Adrenal gland (tissue), 12 donors: Measurements from ENCODE around the gene CHD2. TPM values are rescaled to one million over a fixed set of nuclear protein-coding genes. Genes with fewer than 3 reads are reported as not detected.
A peak's percentile ranks its signal among the peaks of the same experiment; 100 is the strongest.

Experiments used
- DNase-seq, 7 donors: peaks; one replicate each; pipeline ENCODE4 v3.0.0-alpha.2; 2019 to 2020
- H3K27ac ChIP-seq, 5 donors: fragments of 200-600 bp; sonication (generic) in 4 of 5; 1 replicate in 3 of 5; 2 replicates in 2 of 5; pipeline versions ENCODE4 v1.5.1 to v1.8.0; 2016 to 2020; ENCODE audit warnings: mild to moderate bottlenecking in 1 of 5
- H3K27me3 ChIP-seq: fragments of 200-600 bp; 2 replicates; pipeline ENCODE4 v1.8.0; 2021
- H3K36me3 ChIP-seq, 2 donors: fragments of 200-600 bp; replicated peaks in 1 of 2; 1 replicate in 1 of 2; 2 replicates in 1 of 2; pipeline versions ENCODE4 v1.5.1 to v1.8.0; 2018 to 2022
- H3K4me1 ChIP-seq, 2 donors: fragments of 200-600 bp; replicated peaks in 1 of 2; 1 replicate in 1 of 2; 2 replicates in 1 of 2; pipeline versions ENCODE4 v1.5.1 to v1.8.0; 2018 to 2021
- H3K4me3 ChIP-seq, 4 donors: fragments of 200-600 bp; sonication (generic) in 3 of 4; one replicate each; pipeline ENCODE4 v1.5.1; 2016 to 2018
- H3K9me3 ChIP-seq, 3 donors: fragments of 200-600 bp; sonication (generic) in 1 of 3; replicated peaks in 1 of 3; 1 replicate in 2 of 3; 2 replicates in 1 of 3; pipeline versions ENCODE4 v1.5.1 to v1.8.0; 2016 to 2021
- CTCF ChIP-seq, 6 experiments: fragments of 450-650 bp in 4 of 6; fragments of 200-600 bp in 2 of 6; sonication (generic) in 1 of 6; IDR thresholded peaks; 1 replicate in 5 of 6; 2 replicates in 1 of 6; pipeline versions ENCODE4 v1.5.1 to v1.8.0; 2016 to 2021; ENCODE audit warnings: antibody characterized with exemption in 6 of 6, mild to moderate bottlenecking in 2 of 6, moderate library complexity in 1 of 6
- POLR2A ChIP-seq, 2 donors: fragments of 450-650 bp; IDR thresholded peaks; one replicate each; pipeline ENCODE4 v1.6.1; 2017; ENCODE audit warnings: antibody characterized with exemption in 2 of 2, mild to moderate bottlenecking in 2 of 2, moderate library complexity in 1 of 2
- WGBS, 4 donors: extraction: QIAGEN DNeasy Blood & Tissue Kit in 2 of 4; methylation state at CpG; one replicate each; pipeline versions ENCODE4 v1.1.5 to v1.1.7; 2013 to 2017; 5-methylcytosine and 5-hydroxymethylcytosine counted together
- intact Hi-C, 2 donors: fragments of 100-400 bp; cut with DNase I; formaldehyde crosslinking; loops; one replicate each; pipeline versions ENCODE4 v1.14.1 to v1.15.0; 2022 to 2023
- polyA plus RNA-seq, 3 donors: library from polyadenylated mRNA; stranded (reverse); fragments of 200-250 nt in 2 of 3; fragments of 350-450 nt in 1 of 3; fragmentation: Illumina TruSeq in 1 of 3; extraction: RNeasy Lipid Tissue Mini Kit (QIAGEN cat#74804) in 1 of 3; gene quantifications; one replicate each; pipeline ENCODE4 v1.2.3, GENCODE V29; 2013 to 2014
- total RNA-seq, 9 donors: library from RNA; depleted of rRNA in 4 of 9; stranded (reverse); fragments of >200 nt in 4 of 9; fragments of 120-200 nt in 1 of 9; fragmentation: NEBNext Ultra II Directional in 1 of 9; extraction: Animal tissue kit (Norgen Biotek cat#: 25700) in 1 of 9; gene quantifications; one replicate each; pipeline versions ENCODE4 v1.1.0 to v1.2.4, GENCODE V29; 2013 to 2023
- donor health status: healthy with polysubstance abuse.
- donor health status: Bipolar disorder and iron deficiency.
- donor health status: DM: yes; HTN: yes; CAD: no.
- donor health status: DM: no; HTN: no; CAD: no.
- donor health status: DM: no; HTN: no; CAD: no.
- donor health status: DM: yes; HTN: yes; CAD: no.

The CHD2 gene
- total and polyA plus RNA-seq, 12 donors, result 40.1 to 115 (median 70.9) TPM

GRCh38 chr15:92920595-92921161, 20.6 kb downstream of the CHD2 start:
- intact Hi-C loops, result loop anchor here in 1 of 2 donors (5.0 kb wide), 1 partner anchor 118 kb away; no protein-coding TSS in a partner anchor
- no peak for DNase-seq
- Histone ChIP-seq H3K9me3 (no peaks in the 10 kb centered on the region), H3K27me3 (no peaks in the 10 kb centered on the region), H3K4me1 (peaks cover 27 to 66% of the 10 kb centered on the region in 2 donors), H3K4me3 (no peak overlapping the region), H3K36me3 (peaks cover 0 to 15% of the 10 kb centered on the region in 2 donors), H3K27ac (peak overlapping the region in 3 of 5 donors; percentile 17 to 73 (median 46))
- 53 to 64% (median 63%) methylated on average over 5 of the region's 5 CpGs for WGBS, 4 donors
- no peak for TF ChIP-seq POLR2A (IDR thresholded peaks at IDR 0.05)
- TF ChIP-seq CTCF (IDR thresholded peaks at IDR 0.05), result no peak

- Histone ChIP-seq H3K4me3 (no peak overlapping the region), H3K9me3 (no peaks in the 10 kb centered on the region), H3K27ac (peak overlapping the region in 3 of 5 donors; percentile 17 to 73 (median 46)), H3K27me3 (no peaks in the 10 kb centered on the region), H3K4me1 (peaks cover 19 to 58% of the 10 kb centered on the region in 2 donors), H3K36me3 (peaks cover 0 to 23% of the 10 kb centered on the region in 2 donors)
- TF ChIP-seq CTCF (IDR thresholded peaks at IDR 0.05), result no peak
- no peak for TF ChIP-seq POLR2A (IDR thresholded peaks at IDR 0.05)
- WGBS, 4 donors, result 78 to 84% (median 79%) methylated on average over 4 of the region's 4 CpGs
- DNase-seq, result no peak
- intact Hi-C loops, result loop anchor here in 1 of 2 donors (5.0 kb wide), 1 partner anchor 119 kb away; no protein-coding TSS in a partner anchor
Observed at GRCh38 chr15:92921215-92922131, 21.3 kb downstream of the CHD2 start.

- Histone ChIP-seq H3K27me3 (no peaks in the 10 kb centered on the region), H3K9me3 (no peaks in the 10 kb centered on the region), H3K27ac (peak overlapping the region in 2 of 5 donors; percentile 46 to 73), H3K4me3 (no peak overlapping the region), H3K4me1 (peaks cover 13 to 55% of the 10 kb centered on the region in 2 donors), H3K36me3 (peaks cover 0 to 32% of the 10 kb centered on the region in 2 donors)
- DNase-seq, result no peak
- TF ChIP-seq CTCF (IDR thresholded peaks at IDR 0.05) (no peak), POLR2A (IDR thresholded peaks at IDR 0.05) (no peak)
- intact Hi-C loops, result loop anchor here in 1 of 2 donors (5.0 kb wide), 1 partner anchor 120 kb away; no protein-coding TSS in a partner anchor
- 59 to 76% (median 70%) methylated on average over 5 of the region's 5 CpGs for WGBS, 4 donors
Observed at GRCh38 chr15:92922418-92923002, 22.4 kb downstream of the CHD2 start.

- H3K4me1 ChIP-seq, result peaks cover 10 to 46% of the 10 kb centered on the region in 2 donors
- intact Hi-C loops, result loop anchor here in 1 of 2 donors (5.0 kb wide), 1 partner anchor 122 kb away; no protein-coding TSS in a partner anchor
- DNase-seq, result peak in 1 of 7 donors; percentile 34
- H3K9me3 ChIP-seq, result no peaks in the 10 kb centered on the region
- TF ChIP-seq POLR2A (IDR thresholded peaks at IDR 0.05) (no peak), CTCF (IDR thresholded peaks at IDR 0.05) (no peak)
- H3K27ac ChIP-seq, result peak overlapping the region in 2 of 5 donors; percentile 4 to 45
- no peak overlapping the region for H3K4me3 ChIP-seq
- WGBS, 4 donors, result 52 to 76% (median 65%) methylated on average over 7 of the region's 7 CpGs
- H3K27me3 ChIP-seq, result no peaks in the 10 kb centered on the region
- peaks cover 0 to 49% of the 10 kb centered on the region in 2 donors for H3K36me3 ChIP-seq
Observed at GRCh38 chr15:92924216-92924615, 24.1 kb downstream of the CHD2 start.
